ENCODE results near the gene KDM4F.

DNA sequence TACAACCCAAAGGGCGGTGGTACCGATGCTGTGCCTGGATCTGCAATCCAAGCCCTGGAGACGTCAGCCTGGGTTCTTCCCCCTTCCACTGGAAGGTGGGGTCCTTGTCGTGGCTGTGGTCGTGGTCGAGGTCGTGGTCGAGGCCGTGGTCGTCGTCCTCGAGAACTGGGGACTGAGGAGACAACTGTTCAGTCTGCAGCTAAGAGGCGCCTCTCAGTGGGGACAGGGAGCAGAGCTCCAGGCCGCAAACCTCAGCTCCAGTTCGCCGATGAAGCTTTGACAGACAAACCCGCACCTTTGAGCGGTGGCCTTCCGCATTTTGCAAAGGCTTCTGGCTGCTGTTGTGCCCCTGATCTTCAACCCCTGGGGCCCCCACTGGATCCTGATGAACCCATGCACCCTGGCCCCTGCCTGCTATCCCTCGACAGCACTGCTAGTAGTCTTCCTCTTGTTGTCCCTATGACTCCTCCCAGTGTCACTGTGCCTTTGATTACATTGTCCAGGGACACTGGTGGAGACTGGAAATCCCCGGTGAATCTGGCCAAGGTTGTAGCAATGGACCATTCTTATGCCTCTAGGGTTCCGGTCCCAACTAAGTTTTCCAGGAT, 1.5 kb downstream of the KDM4F start:
- TF ChIP-seq GATA2 (IDR thresholded peaks at IDR 0.05; ENCODE audit: insufficient read depth, insufficient read length, low read depth, low read length) (no peak), FOS (IDR thresholded peaks at IDR 0.05; ENCODE audit: borderline replicate concordance, insufficient read depth, low read length) (no peak), POLR2A (IDR thresholded peaks at IDR 0.05; ENCODE audit: low read depth, low read length) (no peak), POLR2AphosphoS5 (IDR thresholded peaks at IDR 0.05; ENCODE audit: insufficient read depth, low read depth, low read length) (no peak), EZH2 (IDR thresholded peaks at IDR 0.05; ENCODE audit: borderline replicate concordance, low read depth, low read length, severe bottlenecking) (no peak)
- TF ChIP-seq, protein P1, sequence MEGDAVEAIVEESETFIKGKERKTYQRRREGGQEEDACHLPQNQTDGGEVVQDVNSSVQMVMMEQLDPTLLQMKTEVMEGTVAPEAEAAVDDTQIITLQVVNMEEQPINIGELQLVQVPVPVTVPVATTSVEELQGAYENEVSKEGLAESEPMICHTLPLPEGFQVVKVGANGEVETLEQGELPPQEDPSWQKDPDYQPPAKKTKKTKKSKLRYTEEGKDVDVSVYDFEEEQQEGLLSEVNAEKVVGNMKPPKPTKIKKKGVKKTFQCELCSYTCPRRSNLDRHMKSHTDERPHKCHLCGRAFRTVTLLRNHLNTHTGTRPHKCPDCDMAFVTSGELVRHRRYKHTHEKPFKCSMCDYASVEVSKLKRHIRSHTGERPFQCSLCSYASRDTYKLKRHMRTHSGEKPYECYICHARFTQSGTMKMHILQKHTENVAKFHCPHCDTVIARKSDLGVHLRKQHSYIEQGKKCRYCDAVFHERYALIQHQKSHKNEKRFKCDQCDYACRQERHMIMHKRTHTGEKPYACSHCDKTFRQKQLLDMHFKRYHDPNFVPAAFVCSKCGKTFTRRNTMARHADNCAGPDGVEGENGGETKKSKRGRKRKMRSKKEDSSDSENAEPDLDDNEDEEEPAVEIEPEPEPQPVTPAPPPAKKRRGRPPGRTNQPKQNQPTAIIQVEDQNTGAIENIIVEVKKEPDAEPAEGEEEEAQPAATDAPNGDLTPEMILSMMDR (IDR thresholded peaks at IDR 0.05; ENCODE audit: extremely low read depth in 1 of 2, insufficient read depth in 1 of 2, low read depth in 1 of 2, low read length in 2 of 2): no peak
- TF ChIP-seq, protein P2, sequence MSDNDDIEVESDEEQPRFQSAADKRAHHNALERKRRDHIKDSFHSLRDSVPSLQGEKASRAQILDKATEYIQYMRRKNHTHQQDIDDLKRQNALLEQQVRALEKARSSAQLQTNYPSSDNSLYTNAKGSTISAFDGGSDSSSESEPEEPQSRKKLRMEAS (IDR thresholded peaks at IDR 0.05; ENCODE audit: insufficient read depth, insufficient read length): no peak

Measured in endothelial cell of umbilical vein (primary cell).